PC-9 (cell line): ENCODE measurements around the gene PLA2G12B.

ENCODE experiments used
- CTCF ChIP-seq: fragments of 200-600 bp; sonication (generic); conservative IDR thresholded peaks from 2 replicates; pipeline ENCODE4 v1.6.1; 2017; ENCODE audit warnings: mixed run types, antibody characterized with exemption, mild to moderate bottlenecking, moderate library complexity
- EZH2 ChIP-seq: fragments of 200-600 bp; sonication (generic); IDR thresholded peaks from 2 replicates; pipeline ENCODE4 v1.8.0; 2017; ENCODE audit warnings: antibody characterized with exemption, low read depth

GRCh38 chr10:72952189-72952588 is 2.4 kb downstream of the PLA2G12B start:
- no peak for TF ChIP-seq CTCF
- no peak for TF ChIP-seq EZH2
